ENCODE data around the gene HHIPL1.
"Not testable (repeated sequence)": the region's sequence is repeated elsewhere in the genome, so short reads cannot be mapped to it uniquely, and the experiment has no call there.

HHIPL1 gene

DNA sequence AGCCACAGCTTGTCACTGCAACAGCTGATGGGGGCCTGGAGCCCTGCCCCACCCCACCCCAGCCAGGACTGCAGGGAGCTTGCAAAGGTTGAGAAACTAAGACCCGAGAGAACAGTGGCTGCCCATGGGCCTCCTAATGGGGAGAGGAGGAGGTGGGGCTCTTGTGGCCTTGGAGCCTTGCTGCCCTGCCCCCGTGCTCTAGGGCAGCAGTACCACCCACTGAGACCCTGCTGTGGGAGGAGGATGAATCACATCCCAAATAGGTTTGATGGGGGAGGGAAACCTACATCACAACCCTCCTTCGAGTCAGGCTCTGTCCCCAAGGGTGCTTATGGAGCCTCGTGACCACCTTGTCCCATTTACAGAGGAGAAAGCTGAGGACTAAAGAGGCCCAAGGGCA is 15.9 kb downstream of the HHIPL1 start:
- no peak for DNase-seq (ENCODE audit: low read depth)

DNA sequence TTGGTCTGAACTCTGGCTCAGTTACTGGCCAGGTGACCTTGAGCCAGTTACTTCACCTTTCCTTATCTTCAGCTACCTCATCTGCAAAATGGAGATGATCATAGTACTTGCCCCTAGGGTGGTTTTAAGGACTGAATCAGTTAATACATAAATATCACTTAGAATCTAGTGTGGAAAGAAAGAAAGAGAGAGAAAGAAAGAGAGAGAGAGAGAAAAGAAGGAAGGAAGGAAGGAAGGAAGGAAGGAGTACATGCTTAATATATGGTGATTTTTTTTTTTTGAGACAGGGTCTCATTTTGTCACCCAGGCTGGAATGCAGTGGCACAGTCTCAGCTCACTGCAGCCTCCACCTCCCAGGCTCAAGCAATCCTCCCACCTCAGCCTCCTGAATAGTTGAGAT is 16.3 kb downstream of the HHIPL1 start:
- DNase-seq (ENCODE audit: low read depth) = not testable (repeated sequence)

DNA sequence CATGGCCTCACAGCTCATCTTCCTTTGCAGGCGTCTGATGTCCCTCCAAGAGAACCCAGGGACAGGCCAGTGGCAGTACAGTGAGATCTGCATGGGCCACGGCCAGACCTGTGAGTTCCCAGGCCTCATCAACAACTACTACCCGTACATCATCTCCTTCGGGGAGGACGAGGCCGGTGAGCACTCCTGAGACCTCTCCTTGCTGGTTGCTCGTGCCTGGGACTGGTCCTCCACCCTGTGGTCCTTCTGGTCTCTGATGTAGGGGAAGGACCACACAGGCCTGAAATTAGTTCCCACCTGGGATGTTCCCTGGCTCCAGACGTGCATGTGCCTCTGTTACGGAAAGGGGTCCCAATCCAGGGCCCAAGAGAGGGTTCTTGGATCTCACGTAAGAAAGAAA is 17.9 kb downstream of the HHIPL1 start:
- DNase-seq (ENCODE audit: low read depth) = no peak

DNA sequence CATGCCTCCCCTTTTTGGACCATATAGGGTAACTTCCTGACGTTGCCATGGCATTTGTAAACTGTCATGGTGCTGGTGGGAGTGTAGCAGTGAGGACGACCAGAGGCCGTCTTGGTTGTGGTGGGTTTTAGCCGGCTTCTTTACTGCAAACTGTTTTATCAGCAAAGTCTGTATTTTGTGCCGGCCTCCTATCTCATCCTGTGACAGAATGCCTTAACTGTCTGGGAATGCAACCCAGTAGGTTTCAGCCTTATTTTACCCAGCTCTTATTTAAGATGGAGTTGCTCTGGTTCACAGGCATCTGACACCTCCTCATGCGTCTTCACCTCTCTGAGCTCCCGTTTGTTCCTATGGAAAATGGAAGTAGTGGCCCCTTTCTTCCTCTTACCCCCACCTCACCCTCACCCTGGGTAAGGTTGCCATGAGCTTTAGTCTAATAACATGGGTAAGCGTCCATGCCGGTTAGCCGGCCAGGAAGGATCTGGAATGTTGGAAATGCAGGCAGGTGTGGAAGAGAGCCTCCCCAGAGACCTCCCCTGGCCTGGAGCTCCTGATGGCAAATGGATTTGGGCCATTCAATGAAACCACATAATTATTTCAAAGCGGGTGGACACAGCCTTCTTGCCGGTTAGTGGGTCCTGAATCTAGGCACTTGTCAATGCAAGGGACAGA is 18.6 kb downstream of the HHIPL1 start:
- DNase-seq (ENCODE audit: low read depth) = no peak

DNA sequence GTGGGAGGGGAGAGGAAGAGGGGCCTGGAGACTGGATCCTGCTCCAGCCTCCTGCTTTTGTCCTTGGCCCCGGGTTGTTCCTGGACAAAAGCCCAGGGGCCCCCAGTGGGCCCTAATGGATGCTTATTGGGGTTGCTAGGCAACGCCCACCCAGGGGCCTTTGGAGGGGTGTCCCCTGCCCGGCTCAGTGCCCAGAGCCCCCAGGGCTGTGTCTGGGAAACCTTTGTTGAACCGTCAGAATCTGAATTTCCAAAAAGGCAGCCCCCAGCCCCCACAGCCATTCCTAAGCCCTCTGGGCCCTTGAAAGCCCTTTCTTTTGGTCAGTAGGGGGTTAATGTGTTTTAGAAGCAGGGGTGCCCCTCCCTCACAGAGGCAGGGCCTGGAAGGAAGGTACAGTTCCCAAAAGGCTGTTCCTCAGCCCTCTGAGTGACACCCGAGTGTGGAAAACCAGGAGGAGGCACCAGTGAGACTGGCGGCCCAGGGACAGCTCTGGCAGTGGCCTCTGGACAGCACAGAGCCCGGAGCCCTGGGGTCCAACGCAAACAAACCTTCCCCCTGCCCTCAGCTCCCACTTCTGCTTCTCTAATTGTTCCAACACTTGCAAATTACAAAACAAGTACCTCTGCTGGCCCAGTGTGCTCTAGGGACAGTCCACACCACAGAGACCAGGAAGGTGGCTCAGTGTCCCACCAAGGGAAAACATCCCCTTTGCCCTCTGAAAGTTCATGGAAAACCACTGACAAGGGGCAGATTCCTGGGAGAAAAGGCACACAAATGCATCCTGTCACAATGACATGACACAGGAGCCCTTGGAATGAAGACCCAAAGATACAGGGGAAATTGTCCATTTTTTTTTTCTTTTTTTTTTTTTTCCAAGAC is 19.4 kb downstream of the HHIPL1 start:
- no peak for DNase-seq (ENCODE audit: low read depth)

DNA sequence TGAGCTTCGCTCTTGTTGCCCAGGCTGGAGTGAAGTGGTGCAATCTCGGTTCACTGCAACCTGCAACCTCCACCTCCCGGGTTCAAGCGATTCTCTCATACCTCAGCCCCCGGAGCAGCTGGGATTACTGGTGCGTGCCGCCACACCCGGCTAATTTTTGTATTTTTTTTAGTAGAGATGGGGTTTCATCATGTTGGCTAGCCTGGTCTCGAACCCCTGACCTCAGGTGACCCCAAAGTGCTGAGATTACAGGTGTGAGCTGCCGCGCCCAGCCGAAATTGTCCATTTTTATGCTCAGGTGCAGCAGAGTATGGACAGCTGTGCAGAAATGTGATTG is 20.0 kb downstream of the HHIPL1 start:
- no peak for DNase-seq (ENCODE audit: low read depth)

DNA sequence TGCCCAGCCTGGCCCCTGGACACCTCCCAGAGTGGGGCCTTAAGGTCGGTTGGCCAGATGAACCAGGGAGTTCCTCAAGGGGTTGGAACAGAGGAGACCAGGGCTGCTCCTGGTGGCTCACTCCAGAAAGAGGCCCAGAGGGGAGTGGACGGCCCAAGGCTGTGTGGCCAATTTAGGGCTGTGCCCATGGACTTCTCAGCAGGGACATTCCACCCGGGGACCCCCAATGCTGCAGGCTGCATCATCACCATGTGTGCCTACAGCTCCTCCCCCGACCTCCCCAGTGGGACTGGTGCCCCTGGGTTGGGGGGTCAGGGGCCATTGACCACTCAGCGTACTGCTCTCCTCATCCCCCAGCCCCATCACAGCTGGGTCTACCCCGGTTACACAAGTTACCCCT is 21.6 kb downstream of the HHIPL1 start:
- DNase-seq (ENCODE audit: low read depth) = no peak

DNA sequence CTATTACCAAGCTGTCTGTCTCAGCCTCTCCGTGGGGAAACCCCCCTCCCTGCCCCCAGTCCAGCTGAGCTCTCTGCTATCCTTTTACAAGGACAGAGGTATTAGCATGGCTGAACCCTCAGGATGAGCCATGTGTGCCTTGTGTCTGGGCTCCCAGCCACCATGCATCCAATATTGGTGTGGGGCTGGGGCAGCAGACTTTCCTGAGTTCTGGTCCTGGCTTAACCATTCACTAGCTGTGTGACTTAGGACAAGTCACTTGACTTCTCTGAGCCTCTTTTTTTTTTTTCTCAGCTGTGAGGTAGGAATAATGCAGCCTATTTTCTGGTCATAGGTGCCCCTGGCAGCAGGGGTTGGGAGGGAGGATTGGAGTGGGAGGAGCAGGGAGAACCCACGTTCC is 22.1 kb downstream of the HHIPL1 start:
- DNase-seq (ENCODE audit: low read depth) = no peak

DNA sequence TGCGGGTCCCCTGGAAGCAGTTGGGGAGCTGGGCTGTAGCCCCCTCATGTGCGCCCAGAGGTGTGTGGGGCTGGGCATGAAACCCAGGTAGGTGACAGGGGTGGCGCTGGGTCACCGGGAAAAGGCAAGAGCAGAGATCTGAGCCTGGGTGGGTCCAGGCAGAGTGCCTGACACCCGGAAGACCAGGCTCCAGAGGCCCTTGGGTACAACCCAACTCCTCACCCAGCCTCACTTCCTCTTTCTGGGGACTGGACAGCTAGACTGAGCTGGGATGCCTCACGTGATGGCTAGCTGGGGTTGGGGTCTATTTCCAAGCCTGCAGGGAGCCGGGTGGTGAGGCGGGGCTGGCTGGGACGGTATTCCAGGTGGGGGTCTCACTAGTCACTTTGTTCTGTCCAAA is 22.9 kb downstream of the HHIPL1 start:
- no peak for DNase-seq (ENCODE audit: low read depth)

DNA sequence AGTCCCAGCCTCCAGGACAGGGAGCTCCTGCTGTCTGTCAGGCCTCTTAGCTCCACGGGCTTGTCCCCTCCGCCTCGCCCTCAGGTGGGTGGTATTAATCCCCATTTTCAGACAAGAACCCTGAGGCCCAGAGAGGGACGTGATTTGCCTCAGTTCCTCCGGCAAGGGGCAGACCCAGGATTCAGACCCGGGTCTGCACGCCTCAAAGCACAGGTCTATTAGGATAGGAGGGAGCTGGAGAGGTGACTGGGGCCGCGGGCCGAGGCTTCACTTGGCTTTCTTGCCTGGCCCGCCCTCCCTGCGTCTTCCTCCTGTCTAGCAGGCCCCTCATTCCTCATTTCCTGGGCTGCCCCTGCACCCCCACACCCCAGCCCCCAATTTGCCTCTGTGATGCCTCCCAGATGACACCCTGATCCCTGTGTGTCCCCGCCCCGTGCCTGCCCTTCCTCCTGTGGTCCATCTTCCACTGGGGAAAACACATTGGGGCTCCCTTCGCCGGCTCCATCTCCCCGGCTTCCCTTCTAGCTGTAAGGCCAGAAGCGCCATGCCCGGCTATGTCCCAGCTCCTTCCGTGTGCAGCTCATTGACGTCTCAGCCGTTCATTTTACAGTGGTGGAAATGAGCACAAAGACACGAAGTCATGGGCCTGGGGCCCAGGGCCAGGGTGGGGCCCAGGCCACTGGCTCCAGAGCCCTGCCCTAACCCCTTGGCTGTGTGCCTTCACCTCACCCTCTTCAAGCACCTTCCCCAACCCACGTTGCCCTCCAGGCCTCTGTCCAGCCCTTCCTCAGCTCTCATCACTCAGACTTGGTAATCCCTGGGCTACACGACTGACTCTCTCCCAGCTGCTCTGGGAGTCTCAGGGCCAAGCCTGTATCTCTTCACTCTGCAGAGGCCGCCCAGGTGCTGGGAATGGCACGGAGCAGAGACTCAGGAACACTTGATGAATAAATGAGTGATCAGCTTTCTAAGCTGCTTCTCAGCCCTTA is 23.7 kb downstream of the HHIPL1 start:
- no peak for DNase-seq (ENCODE audit: low read depth)

DNA sequence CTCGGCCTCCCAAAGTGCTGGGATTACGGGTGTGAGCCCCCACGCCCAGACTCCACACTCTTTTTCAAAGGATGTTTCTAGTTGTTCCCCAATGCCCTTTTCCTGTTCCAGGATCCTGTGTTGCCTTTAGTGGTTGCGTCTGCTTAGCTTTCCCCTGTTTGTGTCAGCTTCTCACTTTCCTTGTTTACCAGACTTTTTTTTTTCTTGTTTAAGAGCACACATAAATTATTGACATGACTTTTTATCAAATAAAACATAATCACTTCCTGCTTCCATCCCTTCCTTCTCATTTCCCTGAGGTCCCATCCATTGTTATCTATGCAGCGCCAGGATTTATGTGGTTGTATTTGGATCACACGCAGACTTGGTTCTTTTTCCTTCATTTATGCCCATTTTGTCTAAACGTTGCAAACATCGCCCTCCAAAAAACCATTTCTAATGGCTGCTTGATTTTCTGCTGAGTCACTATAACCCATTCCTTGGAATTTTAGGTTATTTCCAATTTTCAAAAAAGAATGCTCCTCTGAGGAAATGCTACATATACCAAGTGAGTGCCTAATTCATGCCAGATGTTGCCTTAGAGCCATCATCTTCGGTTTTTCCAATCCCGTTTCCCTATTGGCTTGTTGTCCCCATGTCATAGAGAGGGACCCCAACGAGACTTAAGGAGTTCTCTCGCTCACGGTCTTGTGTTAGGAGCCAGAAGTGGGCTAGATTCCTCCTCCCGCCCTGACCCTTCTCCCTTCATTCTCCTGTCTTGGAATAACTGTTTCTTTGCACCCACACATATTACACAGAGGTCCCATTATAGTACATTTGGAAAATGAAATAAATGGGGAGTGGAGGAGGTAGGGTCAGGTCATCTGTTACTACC is 25.7 kb downstream of the HHIPL1 start:
- DNase-seq (ENCODE audit: low read depth) = no peak

DNA sequence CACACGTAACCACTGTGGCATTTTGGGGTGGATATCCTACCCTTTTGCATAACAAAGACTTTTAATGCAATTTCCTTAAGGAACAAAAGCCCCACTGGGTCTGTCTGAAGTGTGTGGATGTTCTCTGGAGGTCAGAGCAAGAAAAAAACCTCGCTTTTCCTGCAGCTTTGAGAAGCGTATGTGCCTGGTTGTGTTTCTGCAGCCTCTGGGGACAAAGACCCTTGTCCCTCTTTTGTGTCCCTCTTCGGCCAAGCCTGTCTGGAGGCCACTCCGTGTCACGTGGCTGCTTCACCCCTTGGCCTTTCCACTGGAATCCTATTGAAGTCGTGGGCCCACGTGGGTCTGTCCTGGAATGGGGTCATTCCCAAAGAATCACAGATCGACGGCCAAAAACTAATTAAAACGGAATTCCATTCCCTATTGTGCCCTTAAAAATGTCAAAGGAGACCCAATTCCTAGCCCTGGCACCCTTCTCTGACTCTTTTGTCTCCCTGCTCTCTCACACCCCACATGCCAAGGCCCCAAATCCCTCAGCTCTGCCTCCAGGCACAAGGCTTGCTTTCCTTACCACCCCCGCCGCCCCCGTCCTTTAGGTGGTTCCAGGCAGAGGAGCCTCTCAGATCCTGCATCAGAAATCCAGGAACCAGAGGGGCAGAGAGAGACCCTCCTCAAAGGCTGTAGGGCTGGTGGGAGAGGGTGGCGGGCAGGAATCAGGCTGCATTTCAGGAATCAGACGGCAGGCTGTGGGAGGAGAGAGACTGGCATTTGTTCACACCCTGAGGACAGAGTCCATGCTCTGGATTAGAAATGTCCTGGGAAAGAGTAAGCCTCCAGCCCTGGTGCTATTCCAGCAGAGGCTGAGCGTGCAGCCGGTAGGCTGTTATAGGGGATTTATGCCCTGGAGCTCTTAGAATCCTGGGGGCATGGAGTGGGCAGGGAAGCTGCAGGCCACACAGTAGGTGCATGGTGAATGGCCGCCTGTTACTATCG is 26.6 kb downstream of the HHIPL1 start:
- no peak for DNase-seq (ENCODE audit: low read depth)

DNA sequence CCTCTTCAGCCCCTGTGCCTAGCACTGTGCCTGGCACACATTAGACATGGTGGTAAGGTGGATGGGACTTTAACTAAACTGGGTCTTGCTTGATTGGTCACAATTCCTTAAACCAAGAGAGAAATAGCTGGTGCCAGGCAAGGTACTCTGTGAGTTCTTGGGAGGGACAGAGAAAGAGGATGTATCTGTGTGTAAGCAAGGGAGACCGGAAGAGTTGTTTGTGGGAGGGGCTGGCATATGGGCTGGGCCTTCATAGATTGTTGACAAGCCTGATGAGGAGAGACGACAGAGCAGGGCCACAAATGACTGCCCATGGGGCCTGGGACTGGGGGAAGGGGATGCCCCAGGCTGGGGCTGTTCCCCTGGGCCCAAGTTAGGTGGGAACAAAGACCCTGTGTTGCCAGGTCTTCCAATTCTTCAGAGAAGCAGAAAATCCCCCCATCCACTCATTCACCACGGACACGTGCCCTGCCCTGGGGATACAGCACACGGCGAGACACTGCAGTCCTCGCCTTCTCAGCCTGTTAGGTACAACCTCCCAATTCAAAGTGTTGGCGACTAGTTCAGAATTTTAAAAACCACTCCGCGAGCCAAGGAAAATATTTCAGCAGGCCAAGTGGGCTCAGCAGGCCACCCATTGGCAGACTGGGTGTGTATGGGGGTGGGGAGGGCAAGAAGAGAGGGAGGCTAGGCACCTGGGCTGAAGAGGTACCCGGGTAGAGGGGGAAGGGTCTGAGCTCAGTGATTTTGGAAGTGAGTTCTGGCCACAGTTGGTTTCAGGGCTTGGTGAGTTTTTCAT is 27.8 kb downstream of the HHIPL1 start:
- no peak for DNase-seq (ENCODE audit: low read depth)

DNA sequence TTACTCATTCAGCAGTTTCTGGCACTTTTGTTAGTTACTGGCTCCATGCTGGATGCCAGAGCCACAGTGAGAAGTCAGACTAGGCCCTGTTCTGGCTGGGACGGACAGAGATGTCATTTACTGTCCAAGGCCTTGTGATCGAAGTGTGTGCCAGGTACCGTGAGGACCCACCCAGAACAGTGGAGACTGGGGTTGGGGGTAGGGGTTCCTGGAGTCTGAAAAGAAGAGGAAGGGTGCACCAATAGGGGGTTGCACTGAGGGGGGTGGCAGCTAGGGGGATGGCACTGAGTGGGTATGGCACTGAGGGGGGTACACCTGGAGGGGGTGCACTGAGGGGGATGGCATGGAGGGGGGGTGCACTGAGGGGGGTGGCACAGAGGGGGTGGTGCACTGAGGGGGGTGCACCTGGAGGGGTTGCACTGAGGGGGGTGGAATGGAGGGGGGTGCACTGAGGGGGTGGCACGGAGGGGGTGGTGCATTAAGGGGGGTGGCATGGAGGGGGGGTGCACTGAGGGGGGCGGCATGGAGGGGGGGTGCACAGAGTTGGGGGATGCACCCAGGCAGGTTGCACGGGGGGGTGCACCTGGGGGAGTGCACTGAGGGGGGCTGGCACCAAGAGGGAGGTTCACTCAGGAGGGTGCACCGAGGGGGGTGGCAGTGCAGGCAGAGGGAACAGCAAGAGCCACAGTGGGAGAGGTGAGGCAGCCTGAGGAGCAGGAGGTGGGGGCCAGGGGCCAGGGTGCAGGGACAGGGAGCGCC is 28.6 kb downstream of the HHIPL1 start:
- no peak for DNase-seq (ENCODE audit: low read depth)

DNA sequence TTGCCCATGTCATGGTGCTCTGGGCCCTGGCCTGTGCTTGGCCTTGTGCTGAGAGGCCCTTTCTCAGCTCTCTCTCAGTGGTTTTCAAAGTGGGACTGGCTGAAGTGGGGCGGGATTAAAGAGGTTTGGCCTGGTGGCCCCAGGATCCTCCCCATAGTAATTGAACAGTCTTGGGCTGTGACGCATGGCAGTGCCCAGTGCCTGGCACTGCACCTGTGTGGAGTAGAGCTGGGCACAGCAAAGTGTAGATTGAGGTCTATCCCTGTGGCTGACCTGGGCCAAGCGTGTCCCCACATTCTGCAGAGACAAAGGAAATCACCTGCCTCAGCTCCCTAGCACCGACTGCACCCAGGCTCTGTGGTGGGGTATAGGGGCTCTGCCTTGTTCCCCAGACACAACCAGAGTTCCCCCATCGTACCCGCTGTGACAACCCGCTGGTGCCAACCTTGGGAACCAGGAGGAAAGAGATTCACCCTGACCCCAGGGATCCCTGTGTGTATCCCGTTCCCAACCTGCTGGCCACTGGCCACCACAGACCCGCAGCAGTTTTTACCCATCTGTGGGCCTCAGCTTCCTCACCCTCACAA is 29.2 kb downstream of the HHIPL1 start:
- DNase-seq (ENCODE audit: low read depth) = no peak

DNA sequence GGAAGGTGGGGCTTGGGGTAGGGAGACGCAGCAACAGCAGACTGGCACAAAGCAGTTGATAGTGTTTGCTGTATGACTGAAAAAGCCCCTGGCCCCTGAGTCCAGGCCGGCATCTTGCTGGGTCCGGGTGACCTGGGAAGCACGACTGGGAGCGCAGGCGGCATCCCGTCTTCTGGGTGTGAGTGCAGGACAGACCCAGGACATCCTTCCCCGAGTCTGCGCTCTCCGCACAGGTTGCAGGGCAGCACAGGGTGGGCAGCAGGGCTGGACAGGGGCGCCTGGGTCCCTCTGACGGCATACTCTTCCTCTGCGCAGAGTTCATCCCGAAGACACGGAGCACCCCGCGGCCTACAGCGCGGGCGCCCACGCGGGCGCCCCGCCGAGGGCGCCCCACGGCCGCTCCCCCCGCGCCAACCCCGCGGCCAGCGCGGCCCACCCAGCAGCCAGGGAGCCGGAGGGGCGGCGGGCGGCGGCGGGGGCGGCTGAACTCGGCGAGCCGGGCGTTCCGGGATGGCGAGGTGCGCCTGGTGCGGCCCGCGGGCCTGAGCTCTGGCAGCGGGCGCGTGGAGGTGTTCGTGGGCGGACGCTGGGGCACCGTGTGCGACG is 29.9 kb downstream of the HHIPL1 start:
- DNase-seq (ENCODE audit: low read depth) = no peak

DNA sequence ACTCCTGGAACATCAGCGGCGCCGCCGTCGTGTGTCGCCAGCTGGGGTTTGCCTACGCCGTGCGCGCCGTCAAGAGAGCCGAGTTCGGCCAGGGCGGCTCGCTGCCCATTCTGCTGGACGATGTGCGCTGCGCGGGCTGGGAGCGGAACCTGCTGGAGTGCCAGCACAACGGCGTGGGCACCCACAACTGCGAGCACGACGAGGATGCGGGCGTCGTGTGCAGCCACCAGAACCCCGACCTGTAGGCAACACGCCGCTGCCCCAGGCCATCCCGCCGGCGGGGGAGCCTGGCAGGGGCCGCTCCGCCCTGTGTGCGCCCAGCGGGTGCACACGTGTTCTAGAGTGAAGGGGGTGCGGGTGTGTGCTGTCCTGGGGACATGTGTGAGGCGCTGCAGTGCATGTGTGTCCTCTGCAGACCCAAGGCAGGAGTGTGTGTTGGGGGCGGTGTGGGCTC is 30.5 kb downstream of the HHIPL1 start:
- no peak for DNase-seq (ENCODE audit: low read depth)

DNA sequence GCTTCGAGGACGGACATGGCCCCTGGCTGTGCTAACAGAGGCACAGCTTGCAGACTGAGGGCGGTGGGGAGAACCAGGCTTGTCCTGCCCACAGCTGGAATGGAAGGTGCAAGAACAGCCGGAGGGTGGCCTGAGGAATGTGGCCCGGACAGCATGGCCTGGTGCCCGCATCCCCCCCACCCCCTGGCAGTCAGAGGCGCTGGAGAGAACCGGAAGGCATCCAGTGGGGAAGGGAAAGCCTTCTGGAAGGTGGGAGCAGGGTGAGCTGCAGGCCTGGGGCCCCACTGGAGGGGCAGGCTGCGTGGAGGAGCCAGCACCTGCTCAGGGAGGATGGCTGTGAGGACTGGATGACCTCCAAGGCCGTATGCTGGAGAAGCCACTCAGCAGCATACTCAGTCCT is 31.0 kb downstream of the HHIPL1 start:
- DNase-seq (ENCODE audit: low read depth) = no peak
